ES-I3 (cell line): ENCODE measurements around the gene RAB5A.
"Not testable (repeated sequence)": the region's sequence is repeated elsewhere in the genome, so short reads cannot be mapped to it uniquely, and the experiment has no call there.

ENCODE experiments used
- H3K36me3 ChIP-seq: 2 replicates; pipeline ENCODE4 v1.6.1; 2013; ENCODE audit warnings: mild to moderate bottlenecking, low read length, control low read depth, moderate library complexity; ENCODE audit not compliant: insufficient read depth
- H3K4me1 ChIP-seq: 2 replicates; pipeline ENCODE4 v1.6.1; 2013; ENCODE audit warnings: mild to moderate bottlenecking, control low read depth, low read length; ENCODE audit not compliant: insufficient read depth
- H3K9ac ChIP-seq: 2 replicates; pipeline ENCODE4 v1.6.1; 2013; ENCODE audit warnings: low read depth, mild to moderate bottlenecking, low read length, moderate library complexity
- H3K9me3 ChIP-seq: 2 replicates; pipeline ENCODE4 v1.6.1; 2013; ENCODE audit warnings: mild to moderate bottlenecking, low read length, moderate library complexity; ENCODE audit not compliant: control insufficient read depth, insufficient read depth

Gene RAB5A

GRCh38 chr3:19967208-19967607 lies 20.3 kb downstream of the RAB5A start:
- H3K9ac ChIP-seq: no peak overlapping the region
- no peaks in the 10 kb centered on the region for H3K4me1 ChIP-seq
- H3K9me3 ChIP-seq: no peaks in the 10 kb centered on the region
- no peaks in the 10 kb centered on the region for H3K36me3 ChIP-seq

GRCh38 chr3:19967812-19968211 lies 20.9 kb downstream of the RAB5A start:
- Histone ChIP-seq H3K9ac (no peak overlapping the region), H3K4me1 (no peaks in the 10 kb centered on the region), H3K36me3 (no peaks in the 10 kb centered on the region), H3K9me3 (no peaks in the 10 kb centered on the region)

GRCh38 chr3:19970327-19970726 lies 23.4 kb downstream of the RAB5A start:
- no peak overlapping the region for H3K9ac ChIP-seq
- no peaks in the 10 kb centered on the region for H3K9me3 ChIP-seq
- H3K36me3 ChIP-seq: no peaks in the 10 kb centered on the region; the same call in 1 of the 2 replicates
- no peaks in the 10 kb centered on the region for H3K4me1 ChIP-seq

GRCh38 chr3:19972054-19972453 lies 25.2 kb downstream of the RAB5A start:
- no peaks in the 10 kb centered on the region for H3K4me1 ChIP-seq
- H3K9me3 ChIP-seq: no peaks in the 10 kb centered on the region
- H3K9ac ChIP-seq: no peak overlapping the region
- H3K36me3 ChIP-seq: peaks cover 6% of the 10 kb centered on the region

- H3K4me1 ChIP-seq, H3K9ac ChIP-seq, H3K36me3 ChIP-seq, H3K9me3 ChIP-seq: not testable (repeated sequence)
Measured at GRCh38 chr3:19988904-19989303, 42.0 kb downstream of the RAB5A start.

GRCh38 chr3:19994796-19995195 lies 47.9 kb downstream of the RAB5A start:
- Histone ChIP-seq H3K4me1 (no peaks in the 10 kb centered on the region), H3K9me3 (no peaks in the 10 kb centered on the region), H3K9ac (no peak overlapping the region), H3K36me3 (no peaks in the 10 kb centered on the region)

GRCh38 chr3:19997502-19997901 lies 50.6 kb downstream of the RAB5A start:
- Histone ChIP-seq H3K4me1 (no peaks in the 10 kb centered on the region), H3K9me3 (no peaks in the 10 kb centered on the region), H3K36me3 (no peaks in the 10 kb centered on the region), H3K9ac (no peak overlapping the region)

GRCh38 chr3:20001932-20002331 lies 55.0 kb downstream of the RAB5A start:
- Histone ChIP-seq H3K9me3 (no peaks in the 10 kb centered on the region), H3K4me1 (no peaks in the 10 kb centered on the region), H3K9ac (no peak overlapping the region), H3K36me3 (no peaks in the 10 kb centered on the region)

GRCh38 chr3:20007960-20008359 lies 61.1 kb downstream of the RAB5A start:
- no peak overlapping the region for H3K9ac ChIP-seq
- H3K36me3 ChIP-seq: no peaks in the 10 kb centered on the region
- H3K9me3 ChIP-seq: no peaks in the 10 kb centered on the region
- H3K4me1 ChIP-seq: no peaks in the 10 kb centered on the region

GRCh38 chr3:20008646-20009045 lies 61.7 kb downstream of the RAB5A start:
- no peaks in the 10 kb centered on the region for H3K36me3 ChIP-seq
- H3K4me1 ChIP-seq: no peaks in the 10 kb centered on the region
- H3K9me3 ChIP-seq: no peaks in the 10 kb centered on the region

GRCh38 chr3:20012164-20012563 lies 65.3 kb downstream of the RAB5A start, which contains the start of gene PP2D1:
TSS of gene PP2D1 (minus strand) at chr3:20012264. CDS start at chr3:20012072, 192 bp downstream.
- H3K4me1 ChIP-seq: no peaks in the 10 kb centered on the region
- H3K9me3 ChIP-seq: no peaks in the 10 kb centered on the region
- H3K36me3 ChIP-seq: no peaks in the 10 kb centered on the region
- no peak within 1 kb of the TSS for H3K9ac ChIP-seq

More at GRCh38 chr3:20008646-20009045, 61.7 kb downstream of the RAB5A start:
- no peak overlapping the region for H3K9ac ChIP-seq

- Histone ChIP-seq H3K9me3 (no peaks in the 10 kb centered on the region), H3K36me3 (no peaks in the 10 kb centered on the region), H3K9ac (no peak overlapping the region), H3K4me1 (no peaks in the 10 kb centered on the region)
Measured at GRCh38 chr3:20013396-20013795, 66.5 kb downstream of the RAB5A start.

GRCh38 chr3:20015525-20015924 lies 68.6 kb downstream of the RAB5A start:
- Histone ChIP-seq H3K9ac (no peak overlapping the region), H3K9me3 (no peaks in the 10 kb centered on the region), H3K36me3 (no peaks in the 10 kb centered on the region), H3K4me1 (no peaks in the 10 kb centered on the region)

- H3K9me3 ChIP-seq, H3K4me1 ChIP-seq, H3K36me3 ChIP-seq, H3K9ac ChIP-seq: not testable (repeated sequence)
Measured at GRCh38 chr3:20016076-20016475, 69.2 kb downstream of the RAB5A start.

GRCh38 chr3:20022954-20023622 lies 76.2 kb downstream of the RAB5A start:
- Histone ChIP-seq H3K4me1 (no peaks in the 10 kb centered on the region), H3K9ac (no peak overlapping the region), H3K9me3 (no peaks in the 10 kb centered on the region), H3K36me3 (no peaks in the 10 kb centered on the region)
